GM18870 (cell line): ENCODE data around the gene SLC25A5.
"Not testable (repeated sequence)": the region's sequence is repeated elsewhere in the genome, so short reads cannot be mapped to it uniquely, and the experiment has no call there.

Experiments
- ATAC-seq: cut with Tn5 transposase; IDR thresholded peaks from one replicate; pipeline ENCODE4 v1.9.1; 2021; ENCODE audit warnings: moderate library complexity; ENCODE audit not compliant: unreplicated experiment

SLC25A5 gene

DNA sequence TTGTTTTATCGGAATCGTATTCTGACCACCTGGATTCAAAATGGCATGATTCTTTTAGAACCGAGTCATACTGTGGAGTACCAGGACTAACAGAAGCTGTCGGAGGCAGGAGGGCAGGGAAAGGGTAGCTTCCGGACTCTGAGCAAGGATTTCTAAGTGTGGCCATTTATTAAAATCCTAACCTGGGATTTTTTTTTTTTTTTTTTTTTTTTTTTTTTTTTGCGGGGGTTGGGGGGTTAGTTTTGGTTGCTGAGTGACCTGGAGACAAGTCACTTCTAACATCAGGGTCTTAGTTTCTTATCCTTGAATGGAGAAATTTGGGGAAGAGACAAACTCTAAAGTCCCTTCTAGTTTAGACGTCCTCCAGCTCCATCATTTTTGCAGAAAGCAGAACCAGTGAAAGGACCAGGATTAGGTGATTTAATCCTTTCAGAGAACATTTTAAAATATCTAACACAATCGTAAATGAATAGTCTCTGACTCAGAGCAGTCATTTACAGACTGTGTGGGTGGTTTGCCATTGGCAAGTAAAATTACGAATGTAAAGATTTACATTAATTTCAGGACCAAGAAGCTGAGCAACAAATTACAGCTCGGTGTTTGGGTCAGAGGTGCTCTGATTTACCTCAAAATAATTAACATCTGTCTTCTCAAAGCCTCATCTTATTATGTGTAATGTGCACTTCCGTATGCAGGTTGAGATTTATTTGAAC, 7.3 kb downstream of the SLC25A5 start:
- ATAC-seq, result no peak

DNA sequence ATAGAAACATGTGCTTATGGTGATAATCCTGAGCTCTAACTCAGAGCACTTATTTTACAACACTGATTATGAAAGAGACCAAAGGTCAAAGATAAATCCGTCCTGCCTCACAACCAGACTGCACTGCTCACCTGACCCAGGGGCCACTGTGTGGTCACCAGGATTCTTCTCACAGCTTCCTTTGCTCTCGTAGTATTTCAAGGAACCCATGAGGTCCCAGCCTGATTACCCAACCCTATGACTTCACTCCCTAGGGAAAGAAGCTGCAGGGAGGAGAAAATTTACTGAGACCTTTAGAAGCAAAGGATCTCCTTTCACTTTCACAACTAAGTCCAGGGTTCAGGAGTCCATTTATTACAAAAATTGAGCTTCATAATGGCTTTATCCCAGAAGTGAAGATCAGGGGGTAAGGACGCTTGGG, 9.6 kb downstream of the SLC25A5 start:
- ATAC-seq, result no peak

DNA sequence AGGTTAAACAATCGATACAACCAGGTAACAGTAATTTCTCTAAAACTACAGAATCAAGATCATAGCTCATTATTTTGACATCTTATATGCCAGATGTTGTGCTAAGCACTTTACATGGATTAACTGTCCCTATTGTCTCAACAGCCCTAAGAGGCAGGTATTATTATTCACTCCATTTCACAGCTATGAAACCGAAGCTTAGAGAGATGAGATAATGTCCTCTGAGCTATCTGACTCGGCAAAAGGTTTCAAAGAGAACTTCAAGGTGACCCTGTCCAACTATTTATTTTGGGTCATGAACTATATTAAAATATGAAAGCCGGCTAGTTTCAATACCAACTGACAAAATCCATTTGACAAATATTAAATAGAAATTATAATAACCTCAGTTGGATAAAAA, 10.3 kb downstream of the SLC25A5 start:
- no peak for ATAC-seq

DNA sequence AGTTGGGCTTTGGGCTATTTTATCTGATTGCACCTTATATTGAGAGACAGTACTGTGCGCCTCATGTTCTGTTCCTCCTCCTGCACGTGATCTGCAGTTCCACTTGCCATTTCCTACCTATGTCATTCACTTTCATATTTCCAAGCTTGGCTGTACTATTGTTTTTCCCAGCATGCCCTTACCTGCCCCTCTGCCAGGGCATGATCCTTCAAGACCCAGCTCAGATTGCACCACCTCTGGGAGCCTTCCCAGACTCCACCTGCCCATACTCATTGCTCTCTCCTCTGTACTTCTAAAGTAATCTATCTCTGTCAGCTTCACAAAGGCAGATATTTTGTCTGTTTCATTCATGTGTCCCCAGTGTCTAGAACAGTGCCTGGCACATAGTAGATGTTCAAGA, 11.6 kb downstream of the SLC25A5 start:
- ATAC-seq, result no peak

DNA sequence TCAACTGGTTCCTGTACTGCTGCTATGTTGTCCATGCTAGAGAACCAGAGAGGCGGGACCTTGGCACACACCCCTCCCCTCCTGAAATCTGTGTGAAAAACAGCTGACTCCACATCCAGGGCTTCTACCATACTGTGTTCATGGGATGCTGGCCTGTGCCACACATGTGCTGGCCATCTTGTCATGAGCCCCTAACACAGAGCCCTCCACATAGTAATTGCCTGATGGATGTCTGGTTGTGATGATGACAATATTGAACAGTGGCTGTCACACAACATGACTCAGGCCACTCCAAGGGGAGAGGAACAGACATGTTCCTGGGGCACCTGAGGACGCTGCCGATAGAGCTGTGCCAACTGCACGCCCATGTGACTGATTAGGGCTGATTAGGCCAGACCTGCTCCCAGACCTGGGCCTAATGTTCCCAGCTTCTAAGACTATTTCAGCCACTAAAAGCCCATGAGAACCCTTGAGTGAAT, 13.1 kb downstream of the SLC25A5 start:
- no peak for ATAC-seq

DNA sequence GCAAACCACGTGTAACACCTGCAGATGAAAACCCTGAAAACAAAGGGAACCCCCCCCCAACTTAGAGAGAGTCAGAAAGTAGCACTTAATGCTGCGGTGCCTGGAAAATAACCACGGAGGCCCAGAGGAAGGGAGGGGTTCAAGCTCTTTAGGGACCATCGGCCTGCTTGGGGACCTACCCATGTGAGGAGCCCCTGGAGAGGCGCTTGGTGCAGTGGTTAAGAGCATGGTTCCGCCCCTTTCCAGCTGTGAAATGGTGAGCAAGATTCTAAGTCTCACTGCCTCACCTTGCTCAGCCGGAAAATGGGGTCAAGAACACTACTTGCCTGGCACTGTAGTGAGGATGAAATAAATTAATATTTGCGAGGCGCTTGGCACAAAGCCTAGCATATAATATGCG, 13.8 kb downstream of the SLC25A5 start:
- no peak for ATAC-seq

DNA sequence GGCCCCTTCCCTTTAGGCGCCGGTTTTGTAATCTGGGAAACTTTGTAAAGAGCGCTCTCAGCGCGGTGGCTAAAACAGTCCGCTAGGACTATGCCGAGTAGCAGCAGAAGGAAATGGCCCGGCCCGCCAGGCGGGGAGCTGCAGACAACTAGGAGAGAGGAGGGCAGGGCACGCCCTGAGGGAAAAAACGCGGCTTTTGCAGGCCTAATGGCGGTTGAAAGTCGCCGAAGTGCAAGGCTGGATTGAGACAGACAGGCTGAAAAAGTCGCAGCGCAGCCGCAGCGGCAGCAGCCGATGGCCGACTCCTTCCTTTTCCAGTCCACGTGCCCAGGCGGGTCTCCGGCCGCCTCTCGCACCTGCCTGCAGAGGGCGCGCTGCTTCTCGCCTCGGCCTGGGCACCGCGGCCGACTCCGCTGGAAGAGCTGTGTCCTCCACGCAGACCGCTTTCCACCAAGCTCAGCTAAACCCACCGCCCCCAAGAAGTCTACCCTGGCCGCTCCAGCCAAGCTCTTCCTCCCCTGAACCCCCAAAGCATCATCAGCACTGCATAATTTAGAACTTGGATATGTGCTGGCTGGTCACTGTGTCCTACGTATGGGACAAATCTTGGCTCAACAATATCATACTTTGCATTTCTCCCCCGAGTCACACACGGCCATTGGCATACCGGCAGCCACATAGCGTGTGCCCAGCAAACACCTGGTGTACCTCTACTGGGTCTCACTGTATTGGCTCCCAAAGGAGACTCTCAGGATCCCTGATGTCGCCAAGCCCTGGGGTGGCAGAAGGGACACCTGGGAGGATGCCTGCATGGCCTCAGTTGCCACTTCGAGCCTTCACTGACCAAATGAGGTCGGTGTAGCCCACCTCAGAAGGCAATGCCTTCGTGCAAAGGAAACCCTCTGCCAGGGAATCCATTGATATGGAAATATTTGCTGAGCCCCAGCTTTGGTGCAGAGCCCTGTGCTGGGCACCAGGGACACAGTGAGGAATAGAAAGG, 14.5 kb downstream of the SLC25A5 start:
- no peak for ATAC-seq

DNA sequence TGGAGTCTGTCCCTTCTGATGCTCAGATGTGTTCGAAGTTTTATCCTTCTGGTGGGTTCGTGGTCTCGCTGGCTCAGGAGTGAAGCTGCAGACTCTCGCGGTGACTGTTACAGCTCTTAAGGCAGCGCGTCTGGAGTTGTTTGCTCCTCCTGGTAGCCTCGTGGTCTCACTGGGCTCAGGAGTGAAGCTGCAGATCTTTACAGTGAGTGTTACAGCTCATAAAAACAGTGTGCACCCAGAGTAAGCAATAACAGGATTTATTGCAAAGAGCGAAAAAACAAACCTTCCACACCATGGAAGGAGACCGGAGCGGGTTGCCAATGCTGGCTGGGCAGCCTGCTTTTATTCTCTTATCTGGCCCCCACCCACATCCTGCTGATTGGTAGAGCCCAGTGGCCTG, 18.5 kb downstream of the SLC25A5 start:
- no peak for ATAC-seq

DNA sequence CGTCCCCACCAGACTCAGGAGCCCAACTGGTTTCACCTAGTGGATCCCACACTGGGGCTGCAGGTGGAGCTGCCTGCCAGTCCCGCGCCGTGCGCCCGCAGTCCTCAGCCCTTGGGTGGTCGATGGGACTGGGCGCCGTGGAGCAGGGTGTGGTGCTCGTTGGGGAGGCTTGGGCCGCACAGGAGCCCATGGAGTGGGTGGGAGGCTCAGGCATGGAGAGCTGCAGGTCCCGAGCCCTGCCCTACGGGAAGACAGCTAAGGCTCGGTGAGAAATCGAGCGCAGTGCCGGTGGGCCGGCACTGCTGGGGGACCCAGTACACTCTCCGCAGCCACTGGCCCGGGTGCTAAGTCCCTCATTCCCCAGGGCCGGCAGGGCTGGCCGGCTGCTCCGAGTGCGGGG, 19.5 kb downstream of the SLC25A5 start:
- ATAC-seq, result not testable (repeated sequence)

DNA sequence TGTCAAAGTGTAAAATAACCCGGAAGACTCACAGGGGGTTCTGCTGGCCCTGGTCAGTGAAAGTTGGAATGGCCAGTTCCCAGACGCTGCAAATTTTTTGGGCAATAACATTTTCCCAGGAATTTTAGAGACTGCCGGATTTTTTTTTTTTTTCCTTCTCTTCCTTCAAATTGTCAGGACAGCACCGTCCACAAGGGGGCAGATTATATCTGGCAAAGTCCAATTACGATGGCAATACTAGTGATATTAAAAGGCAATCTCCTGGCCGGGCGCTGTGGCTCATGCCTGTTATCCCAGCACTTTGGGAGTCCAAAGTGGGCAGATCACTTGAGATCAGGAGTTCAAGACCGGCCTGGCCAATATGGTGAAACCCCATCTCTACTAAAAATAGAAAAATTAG, 20.5 kb downstream of the SLC25A5 start:
- ATAC-seq, result no peak

DNA sequence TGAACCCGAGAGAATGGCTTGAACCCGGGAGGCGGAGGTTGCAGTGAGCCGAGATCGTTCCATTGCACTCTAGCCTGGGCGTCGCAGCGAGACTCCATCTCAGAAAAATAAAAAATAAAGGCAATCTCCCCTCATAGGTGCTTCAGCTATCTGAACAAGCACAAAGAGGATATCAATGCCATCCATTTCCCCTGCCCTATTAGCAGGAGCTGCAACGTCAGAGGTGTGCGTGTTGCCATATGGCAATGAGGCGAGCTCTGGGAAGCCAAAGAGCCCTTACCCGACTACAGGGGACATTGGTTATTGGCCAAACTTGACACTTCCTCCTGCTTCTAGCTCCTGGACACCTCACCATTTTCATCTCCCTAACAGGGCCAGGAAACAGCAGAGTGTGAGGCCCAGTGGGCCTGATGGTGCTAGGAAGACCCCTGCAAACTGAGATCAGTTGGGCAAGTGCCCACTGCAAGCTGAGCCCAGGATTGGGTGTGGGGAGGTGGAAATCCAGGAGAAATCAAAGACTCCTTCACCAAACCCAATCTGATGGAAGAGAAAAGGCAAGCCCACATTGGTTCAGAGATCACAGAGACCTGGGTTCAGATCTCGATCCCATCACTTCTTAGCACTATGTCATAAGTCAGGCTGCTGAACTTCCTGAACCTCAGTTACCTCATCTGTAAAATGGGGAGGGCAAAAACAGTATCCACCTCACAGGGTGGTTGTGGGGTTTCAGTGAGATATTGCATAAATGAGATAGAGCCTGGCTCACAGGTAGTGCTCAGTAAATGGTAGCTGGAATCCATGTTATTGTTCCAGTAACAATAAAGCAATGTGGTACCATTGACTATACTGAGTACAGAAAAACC, 21.2 kb downstream of the SLC25A5 start:
- no peak for ATAC-seq

DNA sequence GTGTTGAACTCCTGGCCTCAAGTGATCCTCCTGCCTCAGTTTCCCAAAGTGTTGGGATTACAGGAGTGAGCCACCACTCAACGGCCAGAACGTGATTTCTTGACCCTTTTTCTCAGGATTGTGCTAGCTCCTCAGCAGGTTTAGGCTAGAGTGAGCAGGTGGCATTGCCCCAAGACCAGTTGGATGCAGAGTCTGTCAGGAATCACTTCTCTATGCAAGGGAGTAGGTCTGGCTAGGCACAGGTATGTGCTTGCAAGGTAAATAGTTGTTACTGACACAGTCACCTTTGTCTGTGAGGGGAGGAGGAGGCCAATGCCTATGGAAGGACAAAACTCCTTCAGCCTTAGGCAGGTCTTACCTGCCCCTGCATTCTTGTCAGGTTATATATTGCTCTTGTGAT, 24.2 kb downstream of the SLC25A5 start:
- ATAC-seq, result no peak

DNA sequence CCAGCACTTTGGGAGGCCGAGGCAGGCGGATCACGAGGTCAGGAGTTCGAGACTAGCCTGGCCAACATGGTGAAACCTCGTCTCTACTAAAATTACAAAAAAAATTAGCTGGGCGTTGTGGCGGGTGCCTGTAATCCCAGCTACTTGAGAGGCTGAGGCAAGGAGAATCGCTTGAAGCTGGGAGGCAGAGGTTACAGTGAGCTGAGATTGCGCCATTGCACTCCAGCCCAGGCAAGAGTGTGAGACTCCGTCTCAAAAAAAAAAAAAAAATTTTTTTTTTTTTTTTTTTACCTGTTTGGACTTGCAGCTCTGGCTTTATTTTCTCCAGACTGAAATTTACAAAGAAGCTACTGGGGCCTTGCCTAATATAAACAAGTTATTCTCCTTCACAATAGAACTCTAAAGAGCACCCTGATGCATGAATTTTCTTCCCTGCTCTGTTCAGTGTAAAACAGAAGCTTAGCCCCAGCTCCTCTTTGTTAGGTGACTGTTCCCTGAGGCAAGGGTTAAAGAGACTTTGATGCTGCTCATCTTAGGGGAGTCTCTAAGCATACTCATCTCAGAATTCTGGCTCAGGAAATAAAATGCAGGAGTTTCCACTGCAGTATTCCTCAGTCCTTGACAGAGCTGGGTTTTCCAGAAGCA, 25.7 kb downstream of the SLC25A5 start:
- ATAC-seq, result not testable (repeated sequence)

DNA sequence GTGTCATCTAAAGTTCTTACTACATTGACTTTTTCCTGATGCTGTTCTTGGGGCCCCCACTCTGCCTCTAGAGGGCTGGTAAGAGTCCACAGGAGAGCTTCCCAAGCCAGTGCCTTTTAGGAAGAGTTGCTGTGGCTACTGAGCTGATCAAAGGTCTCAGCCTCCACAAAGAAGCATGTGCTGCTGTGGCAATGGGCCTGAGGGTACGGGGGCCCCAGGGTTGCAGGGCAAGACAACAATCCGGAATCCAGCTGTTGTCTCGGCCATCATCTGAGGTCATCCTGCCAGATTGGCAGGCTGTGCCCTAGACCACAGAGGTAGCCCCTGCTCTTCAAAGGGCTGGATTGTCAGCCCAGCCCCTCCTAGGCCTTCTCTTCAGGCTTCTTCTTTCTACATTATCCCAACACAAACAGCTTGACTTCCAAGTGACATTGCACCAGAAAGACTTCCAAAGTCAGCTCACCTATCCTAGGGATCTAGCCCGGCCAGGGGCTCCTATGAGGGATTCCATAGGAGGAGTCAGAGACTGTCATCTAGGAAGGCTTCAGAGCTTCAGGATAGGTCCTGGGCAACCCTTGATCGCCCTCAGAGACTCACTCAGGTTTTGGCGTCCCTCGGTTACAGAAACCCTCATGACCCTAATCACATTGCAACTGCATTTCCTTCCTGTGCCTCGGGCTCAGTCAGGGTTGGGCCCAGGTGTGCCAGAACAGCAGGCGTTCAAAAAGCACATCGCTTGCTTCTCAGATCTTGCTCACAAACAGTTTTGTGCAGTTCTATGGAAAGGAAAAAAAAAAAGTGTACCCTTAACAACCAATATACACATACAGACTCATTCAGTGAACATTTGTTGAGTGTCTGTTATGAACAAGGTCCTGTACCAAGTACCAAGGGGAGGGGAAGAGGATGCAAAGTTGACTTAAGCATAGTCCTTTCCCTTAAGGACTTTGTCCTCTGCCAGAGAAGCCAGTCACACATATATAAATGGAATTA, 27.8 kb downstream of the SLC25A5 start:
- ATAC-seq, result no peak

DNA sequence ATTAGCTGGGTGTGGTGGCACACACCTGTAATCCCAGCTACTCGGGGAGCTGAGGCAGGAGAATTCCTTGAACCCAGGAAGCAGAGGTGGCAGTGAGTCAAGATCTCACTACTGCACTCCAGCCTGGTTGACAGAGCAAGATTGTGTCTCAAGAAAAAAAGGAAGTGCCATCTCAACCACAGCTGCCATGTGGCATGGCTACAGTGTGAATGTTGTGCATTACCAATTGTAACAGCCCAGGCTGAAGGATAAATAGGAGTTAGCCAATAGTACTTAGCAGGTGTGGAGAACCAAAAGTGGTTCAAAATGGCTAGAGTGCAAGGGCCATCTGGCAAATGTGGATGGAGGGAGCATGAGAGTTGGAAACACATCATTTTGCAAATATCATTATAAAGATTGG, 28.9 kb downstream of the SLC25A5 start:
- ATAC-seq, result no peak

DNA sequence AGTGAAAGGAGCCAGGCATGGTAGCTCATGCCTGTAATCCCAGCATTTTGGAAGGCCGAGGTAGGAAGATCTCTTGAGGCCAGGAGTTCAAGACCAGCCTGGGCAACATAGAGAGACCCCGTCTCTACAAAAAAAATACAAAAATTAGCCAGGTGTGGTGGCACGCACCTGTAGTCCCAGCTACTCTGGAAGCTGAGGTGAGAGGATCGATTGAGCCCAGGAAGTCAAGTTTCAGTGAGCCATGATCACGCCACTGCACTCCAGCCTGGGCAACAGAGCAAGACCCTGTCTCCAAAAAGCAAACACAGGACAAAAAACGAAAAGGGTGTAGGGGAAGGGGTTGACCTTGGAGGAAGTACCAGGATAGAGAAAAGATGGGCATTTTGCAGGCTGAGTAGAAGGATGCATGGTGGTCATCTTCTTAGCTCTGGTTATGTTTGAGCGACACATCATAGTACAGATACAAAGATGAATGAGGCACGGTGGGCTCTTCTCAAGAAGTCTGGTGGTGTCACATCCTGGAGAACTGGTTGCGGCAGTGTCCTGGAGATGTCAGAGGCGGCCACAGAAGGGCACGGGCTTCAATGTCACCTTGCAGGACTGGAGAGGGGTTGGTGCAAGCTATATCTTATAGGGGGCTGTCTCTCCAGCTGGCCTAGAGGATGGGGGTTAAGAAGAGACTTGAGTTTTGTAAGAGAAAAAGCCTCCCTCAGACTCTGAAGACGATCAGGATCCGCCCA, 32.0 kb downstream of the SLC25A5 start:
- no peak for ATAC-seq

DNA sequence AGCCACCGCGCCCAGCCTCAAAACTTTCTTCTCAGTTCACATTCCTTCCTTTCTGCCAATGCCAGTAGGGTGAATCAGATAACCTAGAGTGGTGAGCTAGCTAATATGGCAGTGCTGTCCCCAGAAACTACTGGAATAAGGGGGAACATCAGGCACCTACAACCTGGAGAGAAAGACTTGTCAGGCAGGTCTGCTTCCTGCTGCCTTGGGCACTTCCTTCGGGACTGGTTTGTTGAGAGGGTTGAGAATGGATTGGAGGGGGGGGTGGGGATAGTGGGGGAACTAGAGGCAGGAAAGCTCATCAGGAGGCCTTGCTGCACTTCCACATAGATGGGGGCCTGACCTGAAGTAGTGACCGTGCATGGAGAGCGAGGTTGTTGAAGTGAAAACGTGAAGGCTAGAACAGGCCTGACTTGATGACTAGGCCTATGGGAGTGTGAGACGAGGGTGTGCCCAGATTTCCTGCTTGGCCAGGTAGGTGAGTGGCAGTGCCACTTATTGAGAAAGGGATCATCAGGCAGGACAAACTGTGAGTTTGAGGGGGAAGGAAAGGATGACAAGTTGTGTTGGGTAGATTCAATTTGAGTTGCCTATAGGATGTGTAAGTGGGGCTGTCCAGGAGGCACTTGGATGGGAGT, 33.4 kb downstream of the SLC25A5 start:
- ATAC-seq, result no peak
